UCSD-AML1 (cell line): ENCODE measurements around the gene SLCO4A1.

Source experiments
- DNase-seq: peaks from one replicate; lab custom pipeline; 2025; ENCODE audit not compliant: unreplicated experiment; lab: John Stamatoyannopoulos, UW

The SLCO4A1 gene

DNA sequence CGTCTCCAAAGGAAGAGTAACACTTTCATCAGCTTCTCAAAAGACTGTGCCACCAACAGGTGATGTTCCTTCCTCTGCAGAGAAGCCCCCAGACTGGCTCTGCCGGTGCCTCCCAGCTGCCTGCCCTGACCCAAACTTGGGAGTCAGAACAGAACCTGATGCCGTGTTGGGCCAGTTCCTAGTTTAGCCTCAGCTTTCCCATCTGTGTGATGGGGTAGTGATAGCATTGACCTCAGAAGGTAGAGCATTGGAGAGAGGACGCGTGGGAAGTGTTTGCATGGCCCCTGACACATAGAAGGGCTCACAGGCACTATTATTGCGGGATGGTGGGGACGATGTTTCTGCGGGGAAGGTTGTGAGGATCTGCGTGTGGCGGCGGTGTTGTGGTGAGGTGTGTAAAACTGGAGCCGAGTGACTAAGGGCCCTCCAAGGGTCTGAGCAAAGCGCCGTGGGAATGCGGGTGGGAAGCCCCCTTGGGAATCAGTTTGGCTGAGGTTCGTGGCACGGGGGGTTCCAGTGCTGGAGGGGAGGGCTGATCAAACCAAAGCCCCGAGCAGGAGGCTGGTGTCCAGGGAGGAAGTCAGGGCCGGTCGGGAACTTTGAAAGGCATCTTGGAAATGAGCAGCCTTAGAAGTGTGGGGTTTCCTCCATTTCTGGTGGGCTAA lies 68.0 kb downstream of the SLCO4A1 start:
- DNase-seq: no peak

DNA sequence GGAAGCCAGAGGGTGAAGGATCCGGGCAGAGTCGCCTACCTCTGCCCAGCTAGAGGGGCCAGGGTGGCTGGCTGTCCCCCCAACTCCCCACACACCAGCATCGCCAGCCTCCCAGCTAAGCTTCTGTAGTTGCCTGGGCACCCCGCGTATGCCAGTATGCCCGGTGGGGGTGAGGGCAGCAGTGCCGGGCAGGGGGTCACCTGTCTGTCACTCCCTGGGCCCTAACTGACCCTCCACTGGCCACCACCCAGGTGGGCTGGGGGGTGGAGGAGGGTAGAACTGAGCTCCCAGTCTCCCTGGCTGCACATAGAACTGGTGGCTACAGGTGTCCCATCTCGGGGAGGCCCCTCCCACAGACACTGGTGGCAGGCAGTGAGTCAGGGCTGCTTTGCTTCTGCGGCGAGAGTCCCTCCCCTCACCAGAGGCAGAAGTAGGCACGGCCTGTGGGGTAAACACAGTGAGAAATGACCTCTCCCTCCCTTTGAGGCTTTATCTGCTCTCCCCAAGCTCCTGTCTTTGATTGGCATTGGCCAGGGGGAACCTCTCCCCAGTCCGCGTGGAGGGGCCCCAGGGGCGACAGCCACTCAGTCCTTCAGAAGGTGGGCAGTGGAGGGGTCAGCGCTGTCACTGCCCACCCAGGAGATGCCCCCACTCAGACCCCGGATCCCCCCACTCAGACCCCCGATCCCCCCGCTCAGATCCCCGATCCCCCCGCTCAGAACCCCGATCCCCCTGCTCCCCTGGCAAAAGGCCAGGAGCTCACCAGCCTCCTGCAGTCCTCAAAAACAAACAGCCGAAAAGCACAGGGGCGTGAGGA lies 68.8 kb downstream of the SLCO4A1 start:
- no peak for DNase-seq

DNA sequence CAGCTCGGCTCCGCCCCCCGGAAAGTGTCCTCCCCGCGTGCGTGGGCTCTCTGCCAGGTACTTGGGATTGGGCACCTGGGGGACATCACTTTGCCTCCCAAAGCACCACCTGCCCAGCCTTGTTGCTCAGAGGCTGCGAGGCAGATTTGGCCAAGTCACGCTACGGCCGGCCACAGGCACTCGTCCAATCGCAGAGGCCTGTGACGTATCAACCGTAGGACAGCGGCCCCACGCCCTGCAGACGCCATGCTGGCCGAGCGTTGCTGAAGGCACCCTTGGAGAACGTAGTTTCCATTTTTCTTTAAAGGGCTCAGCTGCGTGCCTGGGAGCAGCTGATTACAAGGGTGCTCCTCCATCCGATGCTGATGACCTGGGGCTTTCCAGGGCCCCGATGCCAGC lies 69.4 kb downstream of the SLCO4A1 start:
- DNase-seq: no peak

DNA sequence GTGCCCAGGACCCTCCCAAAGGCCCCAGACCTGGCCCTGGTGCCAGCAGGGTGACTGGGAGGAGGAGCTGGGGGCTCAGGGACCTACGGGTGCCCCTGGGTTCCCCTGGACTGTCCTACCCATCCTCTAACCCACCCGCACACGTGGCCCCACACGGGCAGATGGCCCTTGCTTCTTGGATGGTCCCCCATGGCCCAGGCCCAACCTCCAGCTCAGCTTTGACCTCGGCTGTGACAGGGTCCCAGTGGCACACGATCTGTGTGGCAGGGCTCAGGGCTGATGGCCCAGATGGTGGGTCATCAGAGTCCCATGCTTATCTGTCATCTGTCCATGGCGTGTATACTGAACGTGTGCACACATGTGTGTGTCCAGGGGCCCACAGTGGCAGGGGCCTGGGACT lies 70.3 kb downstream of the SLCO4A1 start:
- DNase-seq: no peak

DNA sequence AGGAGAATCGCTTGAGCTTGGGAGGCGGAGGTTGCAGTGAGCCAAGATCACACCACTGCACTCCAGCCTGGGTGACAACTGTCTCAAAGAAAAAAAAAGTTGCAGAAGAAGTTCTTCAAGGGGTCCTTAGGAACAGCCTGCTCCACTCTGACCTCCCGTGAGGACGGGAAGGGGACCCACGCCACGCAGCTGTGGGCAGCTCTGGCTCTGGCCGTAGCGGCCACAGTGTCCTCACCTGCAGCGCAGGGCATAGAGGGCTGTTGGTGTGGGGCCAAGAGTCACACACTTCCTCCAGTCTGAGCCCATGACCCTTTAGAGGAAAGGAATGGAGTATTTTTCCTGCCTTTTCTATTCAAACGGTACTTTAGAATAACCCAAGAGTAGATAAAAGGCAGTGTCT lies 71.7 kb downstream of the SLCO4A1 start:
- DNase-seq: no peak

DNA sequence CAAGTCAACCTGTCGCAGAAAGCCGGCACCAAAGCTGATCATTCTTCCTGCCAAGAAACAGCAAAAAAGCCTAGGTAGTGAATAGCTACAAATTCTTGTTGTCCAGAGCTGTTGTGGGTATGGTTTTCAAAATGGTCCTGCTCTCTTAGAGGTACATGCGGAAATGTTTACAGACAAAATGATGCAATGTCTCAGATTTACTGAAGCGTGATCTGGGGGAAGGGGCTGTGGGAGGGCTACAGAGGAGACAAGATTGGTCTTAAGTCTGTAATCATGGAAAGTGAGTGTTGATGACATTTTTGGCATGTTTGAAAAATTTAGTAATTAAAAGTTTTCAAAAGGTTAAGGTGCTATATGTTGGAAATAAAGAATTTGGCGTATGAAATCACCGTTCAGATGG lies 72.5 kb downstream of the SLCO4A1 start:
- no peak for DNase-seq

DNA sequence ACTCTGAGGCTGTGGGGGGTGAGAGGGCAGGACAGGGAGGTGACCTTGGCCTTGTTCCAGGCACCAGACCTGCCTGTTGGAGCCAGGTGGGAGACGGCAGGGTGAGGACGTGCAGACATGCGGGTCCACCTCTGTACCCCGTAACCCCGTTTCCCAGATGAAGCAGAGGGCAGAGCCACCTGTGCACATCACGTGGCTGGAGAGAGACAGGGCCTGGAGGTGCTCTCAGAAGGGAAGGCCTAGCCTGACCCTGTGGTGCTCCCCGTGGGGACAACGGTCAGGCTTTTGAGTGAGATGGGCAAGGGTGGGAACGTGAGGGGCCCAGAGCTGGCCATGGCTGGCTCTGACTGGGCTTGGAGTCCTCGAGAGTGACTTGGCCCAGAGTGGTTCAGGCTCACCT lies 72.9 kb downstream of the SLCO4A1 start:
- no peak for DNase-seq

DNA sequence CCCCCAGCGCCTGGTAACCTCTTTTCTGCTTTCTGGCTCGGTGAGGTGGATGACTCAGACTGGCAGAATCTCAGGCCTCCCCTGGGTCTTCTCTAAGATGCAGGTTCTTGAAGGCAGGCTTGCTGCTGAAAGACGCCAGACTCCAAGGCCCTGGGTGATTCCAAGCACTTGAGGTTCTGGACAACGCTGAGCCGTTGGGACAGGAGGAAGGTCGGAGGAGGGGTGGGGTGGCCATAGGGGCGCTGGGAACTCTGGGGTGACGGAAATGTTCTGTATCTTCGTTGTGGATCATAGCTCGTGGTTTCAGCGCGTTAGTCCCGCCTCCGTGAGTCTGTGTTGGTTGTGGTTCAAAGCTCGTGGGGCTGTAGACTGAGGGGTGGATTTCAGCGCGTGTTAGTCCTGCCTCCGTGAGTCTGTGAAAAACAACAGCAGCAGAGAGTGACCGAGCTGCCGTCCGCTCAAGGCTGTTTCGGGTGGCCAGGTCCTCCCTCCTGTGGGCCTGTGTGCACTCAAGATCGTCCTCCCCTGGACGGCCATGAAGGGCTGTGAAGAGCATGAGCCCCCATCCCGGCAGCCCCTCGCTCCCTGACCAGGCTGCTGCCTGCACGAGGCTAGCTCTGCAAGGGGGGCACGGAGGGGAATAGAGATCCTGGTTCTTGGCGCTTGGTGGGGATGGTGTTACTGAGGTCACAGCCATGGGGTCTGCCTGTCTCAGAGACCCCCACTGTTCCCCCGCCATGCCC lies 74.1 kb downstream of the SLCO4A1 start:
- DNase-seq: no peak

DNA sequence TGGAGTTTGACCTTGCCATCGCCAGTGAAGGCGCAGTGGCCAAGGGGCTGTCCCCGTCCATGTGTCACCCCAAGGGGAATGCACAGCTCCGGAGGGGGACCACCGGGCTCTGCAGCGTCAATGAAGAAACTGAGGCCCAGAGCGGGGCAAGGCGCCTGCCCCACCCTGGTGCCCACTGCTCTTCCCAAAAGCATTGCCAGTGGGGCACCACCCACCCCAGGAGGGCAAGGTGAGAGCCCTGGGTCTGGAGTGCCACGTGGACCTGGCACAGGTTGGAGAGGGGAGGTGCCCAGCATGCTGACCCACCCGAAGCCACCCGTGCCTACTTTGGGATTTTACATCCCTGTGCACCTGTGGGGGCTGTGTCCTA lies 74.6 kb downstream of the SLCO4A1 start:
- DNase-seq: no peak

DNA sequence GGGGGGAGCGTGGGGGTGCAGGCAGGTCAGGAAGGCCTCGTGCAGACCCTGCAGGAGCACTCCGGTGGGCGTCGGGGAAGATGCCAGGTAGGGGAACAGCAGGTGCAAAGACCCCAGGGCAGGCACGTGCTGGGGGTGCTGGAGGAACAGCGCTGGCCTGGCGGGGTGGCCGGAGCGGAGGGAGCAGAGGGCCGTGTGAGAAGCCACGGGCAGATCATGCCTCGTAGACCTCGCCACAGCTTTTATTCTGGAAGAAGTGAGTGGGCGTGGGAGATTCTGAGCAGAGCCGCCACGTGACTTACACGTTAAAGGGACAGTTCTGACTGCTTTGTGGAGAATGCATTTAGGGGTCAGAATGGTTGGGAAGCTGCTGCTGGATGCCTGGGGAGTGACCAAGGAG lies 75.6 kb downstream of the SLCO4A1 start:
- no peak for DNase-seq

DNA sequence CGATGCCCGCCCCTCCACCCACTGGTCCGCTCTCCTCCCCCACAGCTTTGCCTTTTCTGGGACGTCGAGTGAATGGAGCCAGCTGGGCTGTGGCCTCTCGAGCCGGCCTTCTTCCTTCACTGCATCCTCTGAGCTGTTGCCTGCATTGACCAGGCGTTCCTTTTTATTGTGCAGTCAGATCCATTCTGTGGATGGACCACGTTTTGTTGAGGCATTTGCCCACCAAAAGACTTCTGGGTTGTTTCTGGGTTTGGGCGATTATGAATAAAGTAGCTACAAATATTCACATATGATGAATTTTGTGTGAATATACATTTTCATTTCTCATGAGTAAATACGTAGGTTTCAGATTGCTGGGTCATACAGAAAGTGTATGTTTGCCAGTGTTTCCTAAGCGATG lies 76.2 kb downstream of the SLCO4A1 start:
- no peak for DNase-seq

DNA sequence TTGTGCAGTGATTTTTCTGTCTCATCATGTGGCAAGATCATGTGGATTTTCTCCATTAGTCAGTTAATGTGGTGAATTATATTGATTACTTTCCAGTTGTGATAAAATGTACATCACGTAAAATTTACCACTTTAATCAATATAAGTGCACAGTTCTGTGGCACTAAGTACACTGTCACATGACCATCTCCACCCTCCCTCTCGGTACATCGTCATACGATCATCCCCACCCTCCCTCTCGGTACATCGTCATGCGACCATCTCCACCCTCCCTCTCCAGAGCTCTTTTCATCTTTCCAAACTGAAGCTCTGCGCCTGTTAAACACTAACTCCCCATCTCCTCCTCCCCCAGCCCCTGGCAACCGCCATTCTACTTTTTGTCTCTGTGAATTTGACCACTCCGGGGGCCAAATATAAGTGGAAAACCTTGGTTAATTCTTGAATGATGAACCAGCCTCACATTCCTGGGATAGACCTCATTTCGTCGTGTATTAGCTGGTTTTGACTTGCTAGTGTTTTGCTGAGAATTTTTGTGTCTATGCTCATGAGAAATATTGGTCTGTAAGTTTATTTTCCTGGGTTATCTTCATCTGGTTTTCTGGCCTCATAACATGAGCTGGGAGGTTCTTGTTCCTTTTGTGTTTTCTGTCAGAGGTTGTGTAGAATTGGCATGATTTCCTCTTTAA lies 77.1 kb downstream of the SLCO4A1 start:
- no peak for DNase-seq
